ENCODE results near the gene MEGF10.

- no peak for TF ChIP-seq POLR2A (IDR thresholded peaks at IDR 0.05; ENCODE audit: low read depth, low read length)
- no peak for TF ChIP-seq POLR2AphosphoS5 (IDR thresholded peaks at IDR 0.05; ENCODE audit: low read depth, low read length)
Observed at GRCh38 chr5:127430627-127431026, 140.0 kb downstream of the MEGF10 start.

Data from GM12892 (cell line).